ENCODE data around the gene TMEM37.

GRCh38 chr2:119439574-119440500, 8.2 kb downstream of the TMEM37 start:
- TF ChIP-seq EP300 (IDR thresholded peaks at IDR 0.05) (no peak), CTCF (IDR thresholded peaks at IDR 0.05) (no peak), POLR2AphosphoS5 (IDR thresholded peaks at IDR 0.05) (no peak)
